Renal pelvis (tissue), 4 donors: ENCODE data around the gene SRM. TPM values are rescaled to one million over a fixed set of nuclear protein-coding genes. Genes with fewer than 3 reads are reported as not detected.
A peak's percentile ranks its signal among the peaks of the same experiment; 100 is the strongest.
"Not testable (repeated sequence)": the region's sequence is repeated elsewhere in the genome, so short reads cannot be mapped to it uniquely, and the experiment has no call there.

Experiments
- DNase-seq: peaks from one replicate; pipeline ENCODE4 v3.0.0-alpha.2; 2013
- polyA plus RNA-seq, 3 donors: library from polyadenylated mRNA; unstranded; fragments of 120-200 nt; gene quantifications; one replicate each; pipeline ENCODE4 v1.2.1, GENCODE V29; 2013; ENCODE audit not compliant: insufficient read length in 3 of 3

SRM gene
- polyA plus RNA-seq, 3 donors: 41.4 to 54.2 (median 49.7) TPM

DNA sequence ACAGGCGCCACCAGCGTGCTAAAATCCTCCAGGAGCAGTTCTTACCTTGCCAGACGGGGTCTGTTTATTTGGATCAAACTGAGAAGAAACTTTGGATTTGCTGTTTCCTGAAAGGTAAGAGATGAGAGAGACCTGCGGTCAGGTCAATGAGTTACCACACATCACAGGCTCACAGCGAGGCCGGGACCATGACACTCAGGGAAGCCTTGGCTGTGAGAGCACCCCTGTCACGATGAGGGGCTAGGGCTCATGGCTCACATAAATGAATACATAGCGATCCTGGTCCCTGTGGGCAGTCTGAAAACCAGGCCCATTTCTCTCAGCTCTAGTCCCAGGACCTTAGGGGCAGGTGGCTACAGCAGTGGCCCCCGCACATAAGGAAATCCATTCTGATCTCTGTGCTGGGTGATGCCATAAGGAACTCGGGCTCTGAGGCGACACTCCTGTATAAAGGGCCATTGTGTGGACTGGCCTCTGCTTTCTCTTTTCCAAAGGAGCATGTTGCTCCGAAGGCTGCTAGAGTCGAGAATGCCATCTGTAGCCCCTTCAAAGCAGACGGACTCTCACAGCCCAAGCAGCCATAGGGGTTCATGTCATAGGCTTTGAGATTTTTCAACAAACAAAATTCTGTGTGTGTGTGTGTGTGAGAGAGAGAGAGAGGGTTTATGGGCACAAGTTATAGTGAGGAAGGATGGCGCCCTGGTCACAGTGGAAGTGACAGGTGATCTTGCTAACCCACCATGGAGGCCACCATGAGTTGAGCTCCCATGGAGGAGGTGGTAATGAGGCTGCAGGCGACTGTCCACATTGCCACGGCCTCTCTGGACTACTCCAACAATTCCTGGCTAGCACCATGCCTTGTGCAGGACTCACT is 9.0 kb upstream of the SRM start:
- no peak for DNase-seq

DNA sequence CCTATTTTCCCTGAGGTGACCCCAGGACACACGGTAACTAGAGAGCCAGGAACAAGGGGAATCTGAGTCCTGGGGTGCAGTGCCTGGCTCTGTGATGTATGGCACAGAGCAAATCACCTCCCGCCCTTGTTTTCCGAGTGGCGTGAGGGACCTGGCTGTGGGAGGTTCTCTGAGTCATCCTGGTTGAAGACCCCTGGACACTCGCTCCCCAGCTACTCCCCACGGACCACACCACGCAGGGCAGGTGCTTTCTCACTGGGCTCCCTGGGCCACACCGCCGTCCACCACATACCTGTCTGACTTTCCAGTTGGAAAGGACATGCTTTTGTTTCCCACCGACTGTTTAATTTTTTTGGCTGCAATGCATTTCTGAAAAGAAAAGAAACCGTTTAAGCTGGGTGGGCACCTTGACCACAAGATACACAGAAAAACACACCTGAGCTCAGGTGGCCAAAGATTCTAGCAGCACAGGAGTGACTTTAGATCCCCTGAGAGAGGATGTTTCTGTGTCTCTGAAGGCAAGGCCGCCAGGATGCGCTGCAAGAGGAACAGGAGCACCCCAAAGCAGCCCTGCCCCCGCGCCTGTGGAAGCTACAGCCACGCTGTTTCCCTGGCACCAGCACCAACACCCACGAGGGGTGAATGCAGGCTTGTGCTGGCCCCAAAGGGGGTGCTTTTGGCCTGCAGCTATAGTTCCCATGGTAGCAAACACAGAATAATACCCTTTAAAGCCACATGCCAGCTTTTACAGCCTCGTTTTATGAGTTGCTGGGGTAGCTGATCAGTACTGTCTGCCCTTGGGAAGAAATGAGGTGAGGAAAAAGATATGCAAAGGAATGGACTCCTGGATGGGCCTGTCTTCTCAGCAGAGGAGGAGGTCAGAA is 8.1 kb upstream of the SRM start:
- DNase-seq: no peak

DNA sequence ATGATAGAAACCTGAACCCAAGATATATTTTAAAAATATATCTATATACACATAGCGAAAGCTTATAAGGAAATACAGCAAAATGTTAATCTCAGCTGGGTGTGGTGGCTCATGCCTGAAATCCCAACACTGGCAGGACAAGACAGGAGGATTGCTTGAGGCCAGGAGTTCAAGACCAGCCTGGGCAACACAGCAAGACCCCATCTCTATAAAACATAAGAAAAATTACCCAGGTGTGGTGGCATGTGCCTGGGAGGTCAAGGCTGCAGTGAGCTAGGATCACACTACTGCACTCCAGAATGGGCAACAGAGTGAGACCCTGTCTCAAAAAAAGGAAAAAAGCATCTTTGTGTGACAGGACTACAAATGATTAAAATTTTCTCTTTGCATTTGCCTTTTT is 6.0 kb upstream of the SRM start:
- DNase-seq: no peak

DNA sequence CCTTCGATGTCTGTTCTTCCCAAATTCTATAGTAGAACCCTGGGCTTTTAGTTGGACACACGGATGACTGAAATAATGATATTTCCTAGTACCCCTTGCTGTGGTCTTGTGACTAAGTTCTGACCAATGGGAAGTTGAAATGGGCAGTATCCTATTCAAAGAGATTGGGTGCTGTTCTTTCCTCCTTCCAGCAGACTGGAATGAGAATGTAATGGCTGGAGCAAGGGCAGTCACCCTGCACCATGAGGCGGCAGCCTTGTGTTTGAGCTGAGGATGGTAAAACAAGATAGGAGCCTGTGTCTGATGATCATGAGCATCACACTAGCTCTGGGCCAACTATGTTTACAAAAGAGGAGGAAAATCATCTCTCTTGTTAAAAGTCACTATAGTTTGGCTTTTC is 5.1 kb upstream of the SRM start:
- DNase-seq: no peak

DNA sequence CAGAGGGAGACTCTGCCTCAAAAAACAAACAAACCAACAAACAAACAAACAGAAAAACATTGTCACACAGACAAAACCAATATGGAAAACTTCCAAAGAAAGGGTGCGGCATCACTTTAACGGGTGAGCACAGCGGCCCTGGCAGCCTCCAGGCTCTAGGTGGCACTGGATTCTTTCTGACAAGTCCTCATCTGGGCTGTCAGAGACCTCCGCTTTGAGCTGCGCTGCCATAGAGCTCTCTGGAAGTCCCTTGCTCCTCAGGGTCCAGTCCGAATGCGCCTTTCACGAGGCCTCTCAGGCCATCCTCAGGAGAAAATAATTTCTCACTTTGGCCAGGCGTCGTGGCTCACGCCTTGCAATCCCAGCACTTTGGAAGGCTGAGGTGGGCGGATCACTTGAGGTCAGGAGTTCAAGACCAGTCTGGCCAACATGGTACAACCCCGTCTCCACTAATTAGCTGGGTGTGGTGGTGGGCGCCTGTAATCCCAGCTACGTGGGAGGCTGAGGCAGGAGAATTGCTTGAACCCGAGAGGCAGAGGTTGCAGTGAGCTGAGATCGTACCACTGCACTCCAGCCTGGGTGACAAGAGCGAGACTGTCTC is 4.2 kb upstream of the SRM start:
- DNase-seq: not testable (repeated sequence)

DNA sequence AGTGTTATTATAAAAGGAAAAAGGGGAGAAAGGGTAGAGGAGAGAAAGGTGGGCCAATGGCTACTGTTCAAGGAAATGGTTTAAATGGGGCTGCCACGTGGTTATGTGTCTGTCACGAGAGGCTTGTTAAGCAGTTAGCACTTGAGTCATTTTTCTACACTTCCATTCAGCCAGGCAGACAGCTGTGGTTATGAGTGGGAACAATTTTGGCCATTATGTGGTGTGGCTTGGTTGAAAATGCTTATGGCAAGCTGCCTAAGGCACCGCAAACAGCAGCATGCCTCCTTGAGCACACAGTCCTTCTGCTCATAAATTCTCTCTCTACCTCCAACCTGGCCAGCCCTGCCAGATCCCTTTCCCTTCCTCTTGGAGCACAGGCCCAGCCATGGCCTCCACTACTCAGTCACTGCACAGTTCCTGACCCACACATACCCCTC is 3.2 kb upstream of the SRM start:
- no peak for DNase-seq

DNA sequence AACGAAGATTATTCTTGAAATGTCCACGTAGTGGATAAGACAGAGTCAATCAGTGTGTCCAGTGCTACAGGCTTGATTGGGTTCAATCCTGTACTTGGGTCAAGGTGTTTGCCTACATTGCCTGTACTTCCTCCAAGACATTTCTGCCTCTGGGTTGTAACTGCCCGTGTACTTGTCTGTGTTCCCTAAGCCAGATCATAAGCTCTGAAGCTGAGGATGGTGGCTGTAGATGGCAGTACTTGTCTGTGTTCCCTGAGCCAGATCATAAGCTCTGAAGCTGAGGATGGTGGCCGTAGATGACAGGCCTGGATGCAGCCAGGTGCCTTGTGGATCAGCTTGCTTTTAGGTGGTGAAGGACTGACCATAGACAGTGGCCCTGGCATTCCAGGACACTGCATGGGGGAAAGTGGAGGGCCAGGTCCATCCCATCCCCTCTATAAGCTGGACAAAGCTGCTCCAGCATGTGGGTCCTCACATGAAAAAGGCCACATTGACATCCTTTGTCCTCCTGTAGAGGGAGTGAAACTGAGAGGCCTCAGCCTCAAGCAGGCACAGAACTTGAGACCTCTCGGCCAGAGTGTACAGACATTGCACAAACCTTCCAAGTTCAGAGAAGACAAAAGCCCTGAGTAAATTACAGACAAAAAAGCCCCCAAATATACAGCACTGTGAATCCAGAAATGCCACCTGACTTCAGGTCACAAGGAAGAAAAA is 2.0 kb upstream of the SRM start:
- DNase-seq: no peak

DNA sequence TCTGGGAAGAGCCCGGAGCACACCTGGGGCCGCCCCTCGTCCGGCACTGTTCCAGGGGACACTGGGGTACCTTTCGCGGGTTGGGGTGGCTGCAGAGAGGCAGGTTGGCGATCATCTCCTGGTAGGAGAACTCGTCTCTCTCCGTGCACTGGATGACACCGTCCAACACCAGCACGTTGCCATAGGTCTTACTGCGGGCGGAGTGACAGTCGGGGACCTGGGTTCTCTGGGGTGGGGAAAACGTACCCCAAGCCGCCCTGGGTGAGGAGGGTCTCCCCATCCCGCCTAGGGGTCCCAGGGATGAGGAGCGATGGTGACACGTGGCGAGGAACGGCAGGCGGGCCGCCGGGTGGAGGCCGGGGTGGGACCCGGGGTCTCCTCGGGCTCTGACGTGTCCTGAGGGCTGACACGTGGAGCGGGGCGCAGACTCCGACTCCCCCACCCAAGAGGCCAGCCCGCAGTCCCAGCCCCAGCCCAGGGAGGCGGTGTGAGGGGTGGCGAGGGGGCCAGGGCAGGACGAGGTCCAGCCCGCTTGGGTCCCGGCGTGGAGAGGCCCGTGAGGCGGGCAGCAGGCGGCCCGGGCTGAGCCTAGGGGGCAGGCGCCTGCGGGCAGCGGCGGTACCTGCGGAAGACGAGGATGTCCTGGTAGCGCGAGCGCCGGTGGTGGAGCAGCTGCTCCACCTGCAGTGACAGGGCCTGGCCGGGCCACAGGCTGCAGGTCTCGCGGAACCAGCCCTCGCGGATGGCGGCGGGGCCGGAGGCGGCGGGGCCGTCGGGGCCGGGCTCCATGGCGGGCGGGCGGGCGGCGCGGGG is 457 bp downstream of the SRM start:
- no peak for DNase-seq

DNA sequence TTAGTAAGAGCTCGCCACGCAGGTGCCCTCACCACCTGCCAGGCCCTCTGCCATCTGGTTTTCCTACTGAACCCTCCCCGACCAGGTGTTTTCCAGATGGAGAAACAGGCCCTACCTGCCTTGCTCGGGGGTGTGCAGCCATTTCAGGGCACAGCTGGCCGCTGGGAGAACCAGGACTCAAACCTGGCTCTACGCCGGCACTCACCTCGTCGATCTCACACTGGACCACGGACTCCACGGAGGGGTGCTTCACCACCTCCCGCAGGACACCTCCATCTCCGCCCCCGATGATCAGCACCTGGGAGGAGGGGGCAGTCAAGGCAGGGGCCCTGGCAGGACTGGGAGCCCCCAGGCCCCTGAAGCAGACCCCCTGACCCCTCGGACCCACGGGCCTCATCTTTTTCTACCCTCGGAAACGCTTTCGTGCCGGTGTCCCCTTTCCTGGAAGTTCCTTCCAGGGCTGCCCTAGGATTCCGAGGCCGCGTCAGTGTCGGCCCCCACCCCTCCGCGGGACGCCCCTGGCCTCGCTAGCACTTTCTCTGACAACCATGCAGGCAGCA is 1.1 kb downstream of the SRM start:
- DNase-seq: no peak

DNA sequence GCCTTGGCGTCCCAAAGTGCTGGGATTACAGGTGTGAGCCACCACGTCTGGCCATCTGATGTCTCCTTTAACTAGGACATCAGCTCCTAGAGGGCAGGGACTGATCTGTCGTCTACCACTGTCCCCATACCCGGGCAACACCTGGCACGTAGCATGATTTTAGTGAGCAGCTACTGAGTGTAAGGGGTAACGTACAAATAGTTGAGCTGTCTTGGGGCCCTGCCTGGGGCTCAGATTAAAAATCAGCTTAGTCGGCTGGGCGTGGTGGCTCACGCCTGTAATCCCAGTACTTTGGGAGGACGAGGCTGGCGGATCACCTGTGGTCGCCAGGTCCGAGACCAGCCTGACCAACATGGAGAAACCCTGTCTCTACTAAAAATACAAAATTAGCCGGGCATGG is 1.8 kb downstream of the SRM start:
- no peak for DNase-seq

DNA sequence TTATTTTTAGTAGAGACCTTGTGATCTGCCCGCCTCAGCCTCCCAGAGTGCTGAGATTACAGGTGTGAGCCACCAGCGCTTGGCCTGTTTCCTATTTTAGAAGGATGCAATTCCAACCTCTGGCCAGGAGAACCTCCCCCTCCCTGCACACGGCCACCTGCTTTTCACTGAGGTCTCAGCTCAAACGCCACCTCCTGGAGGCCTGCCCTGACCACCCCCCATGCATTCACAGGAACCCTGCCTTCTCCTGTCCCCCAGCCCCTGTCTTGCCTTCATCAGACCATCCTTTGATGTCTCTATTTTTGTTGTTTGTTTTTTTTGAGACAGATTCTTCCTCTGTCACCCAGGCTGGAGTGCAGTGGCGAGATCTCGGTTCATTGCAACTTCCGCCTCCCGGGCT is 2.3 kb downstream of the SRM start:
- DNase-seq: no peak

DNA sequence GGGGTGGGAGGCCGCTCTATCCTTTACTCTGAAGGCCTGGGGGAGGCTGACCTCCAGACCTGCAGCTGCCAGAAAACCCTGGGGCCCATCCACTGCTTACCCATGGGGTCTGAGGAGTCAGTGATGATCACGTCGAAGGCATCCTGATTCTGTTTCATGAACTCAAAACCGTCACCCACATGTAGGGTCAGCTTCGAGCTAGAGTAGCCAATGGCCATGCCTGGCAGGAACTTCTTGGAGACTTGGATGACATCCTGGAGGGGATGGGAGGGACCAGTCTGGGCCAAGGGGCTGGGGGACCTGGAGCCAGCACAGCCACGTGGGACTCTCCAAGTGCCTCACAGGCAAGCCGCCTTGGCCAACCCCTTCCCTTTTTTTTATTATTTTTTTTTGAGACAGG is 3.3 kb downstream of the SRM start:
- no peak for DNase-seq

DNA sequence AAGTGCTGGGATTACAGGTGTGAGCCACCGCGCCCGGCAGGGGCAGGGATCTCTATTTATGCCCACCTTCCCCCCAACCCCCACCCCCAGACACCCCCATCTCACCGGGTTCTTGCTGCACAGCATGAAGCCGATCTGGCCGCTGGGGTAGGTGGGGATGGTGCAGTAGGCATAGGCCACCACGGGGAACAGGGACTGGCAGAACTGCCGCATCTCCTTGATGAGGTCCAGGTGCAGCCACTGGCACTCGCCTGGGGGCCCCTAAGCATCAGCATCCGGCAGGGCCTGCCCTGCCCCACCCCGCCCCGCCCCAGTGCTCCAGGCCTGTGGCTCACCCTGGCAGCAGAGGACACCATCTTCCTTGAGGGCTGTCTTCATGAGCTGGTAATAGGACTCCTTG is 4.1 kb downstream of the SRM start:
- no peak for DNase-seq

DNA sequence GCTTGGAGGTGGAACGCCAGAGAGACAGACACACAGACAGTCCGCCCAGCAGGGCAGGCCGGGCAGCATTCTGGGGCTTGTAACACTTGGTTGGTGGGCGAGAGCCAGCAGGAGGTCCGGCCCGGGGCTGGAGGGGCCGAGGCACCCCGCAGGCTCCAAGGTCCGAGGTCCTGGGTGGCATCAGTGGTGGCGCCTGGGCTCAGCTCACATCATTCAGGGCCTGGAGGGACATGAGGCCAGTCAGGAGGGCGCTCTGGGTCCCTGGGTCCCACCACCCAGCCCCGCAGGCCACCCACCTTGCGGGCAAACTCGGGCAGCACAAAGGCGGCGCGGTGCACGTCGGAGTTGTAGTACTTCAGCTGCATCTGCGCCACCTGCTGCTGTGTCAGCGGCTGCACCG is 5.2 kb downstream of the SRM start:
- no peak for DNase-seq

DNA sequence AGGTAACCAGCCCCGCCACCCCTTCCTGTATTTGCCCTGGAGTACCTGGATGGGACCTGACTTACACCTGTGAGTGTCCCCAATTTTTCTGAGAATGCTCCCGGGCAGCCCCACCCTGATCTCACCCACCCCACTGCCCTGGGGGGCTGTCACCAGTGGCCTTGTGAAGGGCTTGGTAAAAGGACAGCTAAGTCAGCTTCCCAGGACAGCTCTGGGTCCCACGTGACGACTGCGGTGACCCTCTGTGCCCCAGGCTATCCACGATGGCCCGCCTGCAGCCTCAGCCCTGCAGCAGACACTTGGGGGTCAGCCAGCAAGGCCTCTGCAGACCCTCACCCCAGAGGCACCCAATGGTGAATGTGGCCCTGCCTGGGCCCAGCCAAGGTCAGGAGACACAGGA is 5.6 kb downstream of the SRM start:
- no peak for DNase-seq

DNA sequence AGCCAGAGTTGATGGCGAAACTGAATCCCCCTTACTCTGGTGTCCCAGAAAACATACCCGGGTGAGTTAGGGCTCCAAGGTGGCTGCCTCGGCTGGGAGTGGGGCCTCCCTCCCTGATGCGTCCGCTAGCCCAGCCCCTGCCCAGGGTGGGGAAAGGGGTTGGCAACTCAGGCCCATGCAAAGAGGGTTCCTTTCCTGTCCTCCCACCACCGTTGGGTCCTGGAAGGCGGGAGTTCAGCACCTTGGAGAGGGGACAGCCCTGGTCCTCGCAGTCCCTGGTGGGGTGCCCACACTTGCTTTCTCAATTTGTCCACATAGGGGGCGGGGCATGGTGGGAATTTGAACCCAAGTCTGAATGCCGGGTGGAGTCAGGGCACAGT is 6.1 kb downstream of the SRM start:
- DNase-seq: peak; percentile 29

DNA sequence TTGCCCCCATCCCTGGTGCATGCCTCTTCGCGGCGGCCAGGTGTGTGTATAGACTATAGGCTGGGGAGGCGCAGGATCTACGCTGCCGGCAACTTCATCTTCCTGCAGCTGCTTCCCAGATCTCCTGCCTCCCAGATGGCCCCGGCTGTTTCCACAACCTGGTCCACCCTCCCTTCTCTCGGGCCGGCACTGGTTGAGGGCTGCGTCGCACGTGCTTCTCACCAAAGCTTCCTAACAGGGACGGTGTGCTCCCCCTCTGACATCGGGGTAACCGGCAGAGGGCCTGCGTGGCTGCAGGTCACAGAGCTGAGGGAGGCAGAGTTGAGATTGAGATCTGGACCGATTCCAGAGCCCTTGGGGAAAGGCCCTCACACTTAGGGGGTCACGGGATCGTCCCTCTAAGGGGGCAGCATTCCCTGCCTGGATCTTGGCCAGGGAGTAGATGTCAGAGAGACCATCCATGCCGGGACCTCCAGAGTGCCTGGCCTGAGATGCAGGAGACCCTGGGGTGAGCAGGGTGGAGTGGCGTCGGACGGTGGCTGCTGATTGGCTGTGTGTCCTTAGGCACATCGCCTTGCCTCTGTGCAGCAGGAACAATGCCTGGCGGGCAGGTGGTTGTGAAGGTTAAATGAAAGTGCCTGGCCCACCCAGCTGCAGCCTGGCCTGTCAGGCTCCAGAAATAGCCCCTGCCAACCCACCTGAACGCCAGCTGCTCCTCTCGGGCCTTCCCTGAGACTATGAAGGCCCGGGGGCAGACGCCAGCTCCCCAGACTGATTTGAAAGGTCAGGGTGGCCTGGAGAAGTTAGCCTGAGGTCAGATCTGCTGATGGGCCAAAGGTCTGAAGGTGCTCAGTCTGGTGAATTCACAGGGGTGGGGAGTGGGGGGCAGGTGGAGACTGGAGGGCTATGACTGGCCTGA is 6.7 kb downstream of the SRM start:
- no peak for DNase-seq

DNA sequence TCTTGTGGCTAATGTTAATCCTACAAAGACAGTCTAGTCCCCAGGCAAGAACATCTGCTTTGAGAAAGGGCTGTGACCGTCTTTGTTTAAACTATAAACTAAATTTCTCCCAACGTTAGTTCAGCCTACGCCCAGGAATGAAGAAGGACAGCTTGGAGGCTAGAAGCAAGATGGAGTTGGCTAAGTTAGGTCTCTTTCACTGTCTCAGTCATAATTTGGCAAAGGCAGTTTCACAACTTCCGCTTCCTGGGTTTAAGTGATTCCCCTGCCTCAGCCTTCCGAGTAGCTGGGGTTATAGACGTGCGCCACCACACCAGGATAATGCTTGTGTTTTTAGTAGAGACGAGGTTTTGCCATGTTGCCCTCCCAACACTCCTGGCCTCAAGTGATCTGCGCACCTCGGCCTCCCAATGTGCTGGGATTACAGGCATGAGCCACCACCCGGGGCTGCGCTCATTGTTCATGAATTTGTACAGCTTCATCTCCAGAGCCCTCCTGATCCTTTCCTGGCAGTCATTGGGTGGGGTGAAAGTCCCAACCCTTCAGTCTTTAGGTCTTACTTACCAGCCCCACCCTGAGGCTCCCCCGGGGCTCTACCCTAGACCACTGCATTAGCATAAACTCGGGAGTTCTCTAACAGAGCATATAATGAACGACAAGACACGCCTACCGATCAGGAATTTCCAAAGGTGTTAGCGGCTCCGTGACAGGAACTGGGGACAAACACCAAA is 7.9 kb downstream of the SRM start:
- DNase-seq: no peak

DNA sequence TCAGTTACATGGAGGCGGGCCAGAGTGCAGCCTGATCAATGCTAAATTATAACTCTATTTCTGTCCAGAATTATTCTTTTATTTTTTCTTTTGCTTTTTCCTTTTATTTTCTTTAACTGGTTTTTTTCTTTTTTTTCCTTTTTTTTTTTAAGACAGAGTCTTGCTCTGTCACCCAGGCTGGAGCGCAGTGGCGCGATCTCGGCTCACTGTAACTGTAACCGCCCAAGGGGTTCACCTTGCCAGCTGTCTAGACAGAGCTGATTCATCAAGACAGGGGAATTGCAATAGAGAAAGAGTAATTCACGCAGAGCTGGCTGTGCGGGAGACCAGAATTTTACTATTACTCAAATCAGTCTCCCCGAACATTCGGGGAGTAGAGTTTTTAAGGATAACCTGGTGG is 8.7 kb downstream of the SRM start:
- not testable (repeated sequence) for DNase-seq
